HG03460 (cell line): Measurements from ENCODE around the gene RNF151.

Experiments
- ATAC-seq: cut with Tn5 transposase; IDR thresholded peaks from one replicate; pipeline ENCODE4 v1.9.1; 2021; ENCODE audit not compliant: unreplicated experiment

RNF151 gene

DNA sequence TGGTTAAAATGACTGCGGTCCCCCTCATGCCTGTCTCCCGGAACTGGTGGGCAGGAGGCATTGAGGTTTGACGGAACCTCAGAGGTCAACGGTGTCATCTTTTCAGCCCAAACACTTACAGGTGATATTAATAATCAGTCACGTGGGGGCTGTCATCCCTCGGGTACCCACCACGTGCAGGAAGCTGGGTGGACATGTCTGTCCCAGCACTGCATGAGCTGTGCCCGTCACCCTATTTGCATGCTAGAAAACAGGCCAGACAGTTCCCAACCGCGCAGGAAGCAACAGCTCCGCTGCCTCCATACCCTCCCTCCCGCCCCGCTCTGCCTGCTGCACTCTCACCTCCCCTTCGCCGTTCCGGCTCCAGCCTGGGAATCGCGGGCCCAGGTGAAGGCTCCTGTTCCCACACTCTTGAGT, 24.5 kb downstream of the RNF151 start:
- no peak for ATAC-seq

DNA sequence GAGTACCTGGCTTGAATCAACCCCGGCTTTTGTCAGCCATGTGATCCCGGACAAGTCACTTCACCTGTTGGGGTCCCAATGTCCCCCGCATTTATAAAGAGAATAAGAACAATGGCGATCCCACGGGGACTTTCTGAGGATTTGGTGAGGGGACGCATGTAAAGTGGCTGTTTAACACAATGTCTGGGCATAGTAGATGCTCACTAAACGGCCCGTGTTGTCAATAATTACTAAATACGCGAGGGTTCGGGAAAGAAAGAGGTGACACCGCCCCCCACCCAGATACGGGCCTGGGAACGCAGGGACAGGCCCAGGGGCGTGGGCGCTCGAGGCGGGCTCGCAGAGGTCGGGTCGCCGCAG, 24.9 kb downstream of the RNF151 start:
- no peak for ATAC-seq

DNA sequence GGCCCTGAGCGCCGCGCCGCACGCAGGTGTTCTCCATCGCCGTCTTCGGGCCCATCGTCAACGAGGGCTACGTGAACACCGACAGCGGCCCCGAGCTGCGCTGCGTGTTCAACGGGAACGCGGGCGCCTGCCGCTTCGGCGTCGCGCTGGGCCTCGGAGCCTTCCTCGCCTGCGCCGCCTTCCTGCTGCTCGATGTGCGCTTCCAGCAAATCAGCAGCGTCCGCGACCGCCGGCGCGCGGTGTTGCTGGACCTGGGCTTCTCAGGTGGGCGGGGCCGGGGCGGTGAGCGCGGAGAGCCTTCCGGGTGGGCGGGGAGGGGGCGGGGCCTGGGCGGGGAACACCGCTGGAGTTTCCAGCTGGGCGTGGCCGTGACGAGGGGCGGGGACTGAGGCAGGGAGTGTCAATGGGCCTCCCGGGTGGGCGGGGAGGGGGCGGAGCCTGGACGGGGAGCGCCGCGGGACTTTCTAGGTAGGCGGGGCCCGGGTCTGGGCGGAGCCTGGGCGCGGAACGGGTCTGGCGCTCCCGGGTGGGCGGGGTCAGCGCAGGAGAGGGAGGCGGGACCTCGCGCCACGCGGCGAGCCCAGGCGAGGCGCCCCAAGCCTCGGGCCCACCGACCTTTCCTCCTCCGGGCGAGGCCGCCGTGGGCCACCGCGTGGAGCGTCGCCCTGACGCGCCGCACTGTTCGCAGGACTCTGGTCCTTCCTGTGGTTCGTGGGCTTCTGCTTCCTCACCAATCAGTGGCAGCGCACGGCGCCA, 25.5 kb downstream of the RNF151 start:
- ATAC-seq = peak; percentile 39

DNA sequence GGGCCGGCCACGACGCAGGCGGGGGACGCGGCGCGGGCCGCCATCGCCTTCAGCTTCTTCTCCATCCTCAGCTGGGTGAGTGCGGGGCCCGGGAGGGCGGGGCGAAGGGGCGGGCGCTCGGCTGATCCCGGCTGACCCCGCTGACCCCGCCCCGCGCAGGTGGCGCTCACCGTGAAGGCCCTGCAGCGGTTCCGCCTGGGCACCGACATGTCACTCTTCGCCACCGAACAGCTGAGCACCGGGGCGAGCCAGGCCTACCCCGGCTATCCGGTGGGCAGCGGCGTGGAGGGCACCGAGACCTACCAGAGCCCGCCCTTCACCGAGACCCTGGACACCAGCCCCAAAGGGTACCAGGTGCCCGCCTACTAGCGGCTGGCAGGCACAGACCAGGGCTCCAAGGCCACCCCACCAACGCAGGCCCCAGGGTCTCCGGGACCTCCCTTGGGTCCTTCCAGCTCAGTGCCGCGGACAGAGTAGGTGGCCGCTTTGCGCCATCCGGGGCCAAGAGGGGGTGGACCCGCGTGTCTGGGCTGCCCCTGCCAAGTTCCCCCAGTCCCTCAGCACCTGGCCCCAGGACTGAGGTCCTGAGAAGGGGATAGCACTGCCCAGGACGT, 26.2 kb downstream of the RNF151 start:
- no peak for ATAC-seq

DNA sequence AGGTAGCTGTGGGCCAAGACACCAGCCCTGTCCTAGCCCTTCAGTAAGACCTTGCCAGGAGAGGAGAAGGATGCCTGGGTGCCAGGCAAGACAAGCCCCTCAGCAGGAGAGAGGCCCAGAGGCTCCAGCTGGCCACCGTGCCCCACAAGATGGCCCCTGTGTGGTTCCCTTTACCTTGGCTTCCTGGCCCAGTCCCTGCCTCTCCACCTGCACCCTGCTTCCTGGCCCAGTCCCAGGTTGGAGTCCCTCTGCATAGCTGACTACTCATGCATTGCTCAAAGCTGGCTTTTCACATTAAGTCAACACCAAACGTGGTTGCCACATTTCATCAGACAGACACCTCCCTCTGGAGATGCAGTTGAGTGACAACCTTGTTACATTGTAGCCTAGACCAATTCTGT, 27.1 kb downstream of the RNF151 start:
- no peak for ATAC-seq

DNA sequence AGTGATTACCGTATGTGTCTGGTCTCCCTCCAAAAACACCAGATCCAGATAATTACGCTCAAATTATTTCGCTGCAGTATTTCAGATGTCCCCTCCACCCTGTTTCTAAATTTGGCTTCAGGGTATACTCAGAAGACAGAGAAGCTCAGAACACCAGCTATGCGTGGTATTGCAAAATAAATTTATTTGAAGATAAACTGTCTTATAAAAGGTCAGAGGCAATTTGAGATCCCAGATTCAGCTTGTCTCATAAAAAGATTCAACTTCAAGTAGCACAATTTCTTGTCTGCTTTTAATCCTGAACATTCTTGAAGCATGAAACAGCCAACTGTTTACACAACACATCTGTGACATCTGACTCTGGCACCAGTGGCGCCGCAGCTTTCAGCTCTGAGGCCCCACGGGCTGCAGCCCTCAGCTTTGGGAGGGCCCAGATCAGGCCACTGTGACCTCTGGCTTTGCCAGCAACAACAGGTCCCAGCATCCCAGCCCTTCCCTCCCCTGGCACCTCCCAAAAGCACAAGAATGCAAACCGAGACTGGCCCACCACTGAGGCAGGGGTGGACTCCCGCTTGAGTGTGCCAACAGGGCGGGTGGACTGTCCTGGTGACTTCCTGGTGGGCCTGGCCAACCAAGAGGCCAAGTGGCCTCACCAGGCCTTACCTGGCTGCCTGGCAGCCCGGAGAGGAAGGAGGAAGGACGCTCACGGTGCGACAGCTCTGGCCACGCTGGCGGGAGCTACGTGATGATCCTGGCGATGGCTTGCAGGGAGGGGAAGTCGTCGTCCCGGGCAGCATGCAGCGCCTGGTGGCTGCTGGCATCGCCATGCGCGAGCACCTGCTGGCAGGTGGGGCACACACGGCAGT, 31.1 kb downstream of the RNF151 start:
- ATAC-seq = no peak

DNA sequence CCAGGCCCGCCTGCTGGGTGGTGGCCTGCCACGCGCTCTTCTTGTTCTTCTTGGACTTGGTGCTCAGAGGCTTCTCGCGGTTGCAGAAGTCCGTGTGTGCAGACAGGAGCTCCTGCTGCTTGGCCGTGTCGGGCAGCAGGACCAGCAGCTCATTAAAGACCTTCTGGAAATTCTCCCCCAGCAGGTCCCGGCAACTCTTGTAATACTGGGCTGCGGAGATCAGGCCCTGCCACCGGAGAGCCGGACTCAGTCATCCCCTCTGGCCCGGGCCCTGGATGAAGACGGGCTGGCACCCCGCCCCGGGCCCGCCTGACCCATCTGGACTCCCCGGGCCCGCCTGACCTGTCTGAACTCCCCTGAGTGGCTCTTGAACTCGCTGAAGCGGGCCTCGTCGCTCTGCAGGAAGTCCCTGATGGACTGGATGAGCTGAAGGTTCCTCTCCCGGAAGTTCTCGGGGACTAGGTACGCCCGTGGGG, 31.7 kb downstream of the RNF151 start:
- ATAC-seq = no peak

DNA sequence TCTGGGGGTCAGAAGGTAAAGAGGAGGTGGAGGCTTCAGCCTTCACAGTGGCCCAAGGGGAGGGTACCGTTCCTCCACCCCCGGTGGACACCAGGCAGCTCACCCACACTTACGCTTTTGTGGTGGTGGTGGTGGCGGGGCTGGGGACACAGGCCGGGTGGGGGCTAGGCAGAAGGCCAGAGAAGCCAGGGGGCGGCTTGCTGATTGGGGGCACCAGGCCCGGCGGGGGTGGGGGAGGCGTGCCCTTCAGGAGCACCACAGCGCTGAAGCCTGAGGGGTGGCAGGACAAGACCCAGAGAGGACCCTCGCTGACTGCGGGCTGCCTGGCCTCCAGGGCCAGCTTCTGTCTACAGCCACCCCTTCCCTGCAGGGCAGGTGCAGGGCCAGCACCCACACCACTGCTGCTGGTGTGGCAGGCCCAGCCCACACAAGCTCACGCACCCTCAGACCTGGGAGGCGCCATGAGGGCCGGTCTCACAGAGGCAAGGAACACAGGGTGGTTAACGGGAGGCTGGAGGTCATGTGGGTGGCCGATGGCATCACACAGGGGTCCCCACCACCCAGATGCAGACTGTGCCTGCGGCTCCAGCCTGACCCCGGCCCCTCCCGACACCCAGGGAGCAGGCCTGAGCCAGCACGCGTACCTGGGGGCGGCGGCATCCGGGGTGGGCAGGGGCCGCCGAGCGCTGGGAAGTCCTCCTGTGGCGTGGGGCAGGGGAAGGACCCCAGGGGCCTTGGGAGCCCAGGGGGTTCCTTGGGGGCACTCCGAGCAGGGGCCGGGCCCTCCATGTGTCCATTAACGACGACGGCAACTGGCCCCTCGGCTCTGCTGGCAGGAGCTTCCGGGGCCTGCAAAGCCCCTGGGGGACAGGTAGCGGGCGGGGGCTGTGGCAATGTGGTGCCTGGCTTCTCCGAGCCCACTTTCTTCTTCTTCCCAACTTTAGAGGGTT, 32.5 kb downstream of the RNF151 start:
- no peak for ATAC-seq

DNA sequence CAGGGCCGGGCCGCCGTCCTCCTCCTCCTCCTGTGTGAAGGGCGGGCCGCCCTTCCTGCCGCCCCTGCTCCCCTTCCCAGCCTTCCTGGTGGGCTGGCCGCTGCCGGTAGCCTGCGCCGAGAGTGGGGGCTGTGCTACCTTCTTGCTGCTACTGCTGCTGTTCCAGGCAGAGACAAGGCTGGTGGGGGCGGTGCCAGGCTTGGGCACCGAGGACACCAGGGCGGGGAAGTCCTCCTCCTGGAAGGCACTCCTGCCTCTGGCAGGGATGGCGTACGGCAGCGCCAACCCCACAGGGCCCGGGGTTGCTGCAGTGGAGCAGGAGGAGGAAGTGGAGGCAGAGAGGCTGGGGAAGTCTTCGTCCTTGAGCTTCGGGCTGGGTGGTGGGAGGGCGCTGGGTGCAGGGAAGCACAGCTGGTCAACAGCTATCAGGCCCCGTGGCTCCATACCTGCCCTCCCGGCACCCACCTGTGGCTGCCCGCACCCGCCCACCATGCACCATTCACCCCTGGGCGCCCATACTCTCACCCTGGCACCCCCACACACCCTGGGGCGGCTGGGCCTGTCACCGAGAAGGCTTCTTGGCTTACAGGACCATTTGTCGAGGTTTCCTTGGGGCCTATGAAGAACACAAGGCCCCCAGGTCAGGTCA, 33.3 kb downstream of the RNF151 start:
- no peak for ATAC-seq

DNA sequence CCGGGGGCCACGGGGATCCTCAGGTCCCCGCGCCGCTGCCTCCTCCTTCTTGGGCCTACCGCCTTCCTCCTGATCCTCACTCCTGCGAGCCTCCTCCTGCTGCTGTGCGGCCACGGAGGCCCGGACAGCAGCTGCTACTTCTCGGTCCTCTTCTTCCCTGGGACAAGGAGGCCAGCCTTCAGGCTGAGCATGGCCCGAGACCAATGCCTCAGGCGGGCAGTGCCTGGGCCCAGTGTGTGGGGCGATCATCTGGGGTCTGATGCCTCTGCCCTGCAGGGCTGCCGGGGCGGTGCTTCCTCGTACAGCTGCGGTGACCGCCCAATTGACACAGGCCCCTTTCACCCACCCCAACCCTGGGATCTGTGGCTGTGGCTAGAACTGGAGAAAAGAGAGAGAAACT, 34.4 kb downstream of the RNF151 start:
- ATAC-seq = no peak

DNA sequence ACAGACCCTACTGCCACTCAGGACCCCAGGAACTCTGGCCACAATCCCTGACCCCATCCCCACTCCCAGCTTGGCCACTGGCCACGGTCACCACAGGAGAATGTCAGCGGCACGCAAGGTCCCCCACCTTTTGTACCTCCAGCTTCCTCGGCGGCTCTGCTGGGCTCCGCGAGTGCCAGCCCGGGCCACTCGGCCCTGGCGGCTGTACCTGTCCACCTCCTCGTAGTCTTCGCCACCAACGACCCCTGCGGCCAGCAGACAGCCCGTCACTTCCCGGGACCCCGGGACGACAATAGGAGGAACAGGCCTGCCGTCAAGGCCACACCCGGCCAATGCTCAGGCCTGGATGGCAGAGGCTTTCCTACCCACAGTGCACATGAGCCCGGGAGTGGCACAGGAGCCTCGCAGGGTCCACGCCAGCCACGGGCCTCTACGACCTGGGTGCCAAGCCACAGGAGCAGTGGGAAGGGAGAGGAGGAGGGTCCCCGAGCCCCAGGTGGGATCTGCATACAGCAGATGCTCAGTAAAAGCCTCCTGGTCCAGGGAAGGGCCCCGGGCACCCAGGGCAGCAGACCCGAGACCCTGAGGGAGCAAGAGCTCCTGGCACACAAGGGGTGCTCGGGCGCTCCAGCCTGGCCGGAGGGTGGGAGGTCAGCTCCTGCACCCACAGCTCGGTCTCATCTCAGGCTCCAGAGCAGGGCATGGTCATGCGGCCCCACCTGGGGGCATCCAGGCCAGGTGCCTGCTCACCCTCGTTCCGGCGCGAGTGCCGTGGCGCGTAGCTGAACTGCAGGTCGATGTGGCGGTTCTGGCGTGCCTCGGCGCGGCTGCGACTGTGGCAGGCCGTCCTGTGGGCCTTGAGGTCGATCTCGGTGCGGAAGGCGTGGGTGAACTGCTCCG, 35.0 kb downstream of the RNF151 start:
- no peak for ATAC-seq

DNA sequence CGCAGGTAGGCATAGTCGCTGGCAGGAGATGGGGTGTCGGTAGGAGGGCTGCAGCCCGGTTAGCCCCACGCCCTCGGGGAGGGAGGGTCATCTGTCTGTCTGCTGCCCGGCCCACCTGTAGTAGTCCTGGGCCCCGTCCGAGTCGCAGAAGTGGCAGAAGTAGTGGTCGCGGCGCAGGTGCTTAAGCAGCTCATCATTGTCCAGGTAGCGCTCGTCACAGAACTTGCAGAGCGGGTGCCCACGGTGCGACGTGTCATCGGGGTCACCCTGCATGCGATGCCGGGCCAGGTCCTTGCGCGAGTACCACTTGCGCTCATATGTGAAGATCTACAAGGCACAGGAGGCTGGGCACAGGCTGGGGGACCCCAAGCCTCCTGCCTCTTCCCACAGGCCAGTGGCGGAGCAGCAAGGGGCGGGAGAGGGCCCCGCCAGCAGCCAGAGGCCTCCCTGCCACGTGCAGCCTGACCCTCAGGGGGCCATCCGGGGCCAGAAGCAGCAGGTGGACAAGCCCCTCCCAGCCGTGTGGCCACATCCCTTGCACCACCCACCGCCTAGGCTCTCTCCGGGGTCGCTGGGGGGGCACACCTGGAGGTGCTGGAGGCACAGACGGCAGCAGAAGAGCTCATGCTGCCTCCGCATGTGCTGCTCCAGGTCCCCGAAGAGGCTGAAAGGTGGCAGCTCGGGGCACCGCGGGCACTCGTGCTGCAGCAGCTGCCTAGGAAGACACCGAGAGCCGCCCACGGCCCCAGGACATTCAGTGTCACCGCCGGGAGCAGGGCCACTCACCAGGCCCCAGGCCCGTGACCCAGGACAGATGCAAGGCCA, 36.0 kb downstream of the RNF151 start:
- ATAC-seq = no peak

DNA sequence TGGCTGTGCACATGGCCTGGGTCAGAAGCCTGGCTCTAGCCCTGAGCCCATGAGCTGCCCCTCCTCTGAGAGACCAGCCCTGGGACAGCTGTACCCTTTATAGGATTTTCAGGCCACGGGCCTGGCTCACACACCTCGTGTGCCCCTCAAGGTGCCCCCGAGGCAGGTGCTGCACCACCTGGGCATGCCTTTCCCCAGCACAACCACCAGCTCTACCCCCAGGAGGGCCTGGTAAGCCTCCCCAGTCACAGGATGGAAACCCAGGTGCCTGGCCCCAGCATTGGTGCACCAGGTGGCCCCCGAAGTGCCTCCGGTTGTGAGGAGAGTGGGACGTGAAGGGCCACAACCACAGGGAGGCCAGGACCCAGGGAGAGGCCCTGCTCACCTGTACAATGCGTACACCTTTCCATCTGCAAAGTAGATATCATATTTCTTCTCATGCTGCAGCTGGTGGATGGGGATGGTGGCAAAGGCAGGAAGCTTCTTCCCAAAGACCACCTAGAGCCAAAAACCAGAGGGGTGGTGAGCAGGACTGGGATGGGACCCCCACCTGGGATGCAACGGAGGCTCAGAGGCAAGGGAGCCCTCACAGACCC, 36.7 kb downstream of the RNF151 start:
- ATAC-seq = no peak

DNA sequence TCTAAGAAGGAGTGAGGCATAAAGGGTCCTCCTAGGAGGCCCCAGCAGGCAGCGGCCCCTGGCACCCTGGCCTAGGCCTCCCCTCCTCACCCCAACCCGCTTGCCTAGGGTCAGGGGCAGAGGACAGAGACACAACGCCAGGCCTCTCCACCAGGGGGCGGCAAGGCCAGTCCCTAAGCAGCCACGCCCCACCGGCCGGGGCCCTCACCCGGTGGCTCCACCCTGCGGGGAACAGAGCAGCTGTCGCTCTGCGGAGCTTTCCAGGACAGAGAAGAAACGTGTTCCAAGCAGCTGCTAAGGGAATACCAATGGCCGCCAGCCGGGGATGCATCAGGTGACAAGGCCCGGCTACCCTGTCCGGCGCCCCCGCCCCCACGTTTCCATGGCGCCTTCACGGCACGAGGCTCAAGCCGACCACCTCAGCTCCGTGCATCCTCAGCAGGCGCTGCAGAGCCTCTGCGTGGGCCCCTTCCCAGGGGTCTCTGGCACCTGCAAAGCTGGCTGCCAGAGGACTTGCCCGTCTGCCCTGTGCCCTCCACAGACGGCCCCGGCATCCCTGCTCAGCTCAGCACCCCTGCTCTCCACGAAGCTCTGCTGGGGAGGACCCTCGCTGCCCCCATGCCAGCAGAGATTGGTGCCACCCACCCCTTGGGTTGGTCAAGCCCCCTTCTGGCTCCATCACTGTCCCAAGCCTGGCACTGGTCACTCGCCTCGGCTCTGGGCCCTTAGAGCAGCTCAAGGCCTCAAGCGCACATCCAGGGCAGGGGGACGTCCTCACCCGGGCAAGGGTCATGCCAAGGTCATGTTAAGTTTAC, 37.4 kb downstream of the RNF151 start:
- ATAC-seq = peak; percentile 56

DNA sequence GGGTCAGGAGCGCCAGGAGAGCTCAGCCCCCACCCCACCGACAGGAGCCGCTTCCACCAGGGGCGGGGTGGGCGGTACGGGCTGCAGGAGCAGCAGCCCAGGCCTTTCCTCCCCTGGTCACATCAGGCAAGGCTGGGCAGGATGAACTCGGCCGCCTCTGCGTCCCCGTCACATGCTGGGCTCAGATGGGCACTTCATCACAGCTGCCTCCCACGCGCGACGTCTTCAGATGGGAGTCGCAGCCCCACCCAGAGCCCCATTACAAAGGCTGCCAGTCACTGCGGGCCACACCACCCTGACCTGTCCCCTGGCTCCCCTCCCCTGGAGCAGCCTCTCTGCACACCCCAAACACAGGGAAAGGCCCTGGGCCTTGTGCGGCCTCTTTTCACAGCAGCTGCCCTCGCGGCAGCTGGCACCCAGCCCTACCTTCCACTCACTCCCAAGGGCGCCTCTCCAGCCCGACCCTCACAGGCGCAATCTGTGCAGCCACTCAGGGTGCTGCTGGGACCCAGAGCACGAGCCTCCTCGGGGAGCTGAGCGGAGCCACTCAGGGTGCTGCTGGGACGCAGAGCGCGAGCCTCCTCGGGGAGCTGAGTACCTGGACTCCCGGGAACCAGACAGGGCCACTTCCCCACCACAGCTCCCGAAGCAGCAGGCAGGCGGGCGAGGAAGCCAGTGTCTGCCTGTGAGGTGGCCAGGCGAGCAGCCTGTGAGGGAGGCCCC, 38.3 kb downstream of the RNF151 start:
- no peak for ATAC-seq

DNA sequence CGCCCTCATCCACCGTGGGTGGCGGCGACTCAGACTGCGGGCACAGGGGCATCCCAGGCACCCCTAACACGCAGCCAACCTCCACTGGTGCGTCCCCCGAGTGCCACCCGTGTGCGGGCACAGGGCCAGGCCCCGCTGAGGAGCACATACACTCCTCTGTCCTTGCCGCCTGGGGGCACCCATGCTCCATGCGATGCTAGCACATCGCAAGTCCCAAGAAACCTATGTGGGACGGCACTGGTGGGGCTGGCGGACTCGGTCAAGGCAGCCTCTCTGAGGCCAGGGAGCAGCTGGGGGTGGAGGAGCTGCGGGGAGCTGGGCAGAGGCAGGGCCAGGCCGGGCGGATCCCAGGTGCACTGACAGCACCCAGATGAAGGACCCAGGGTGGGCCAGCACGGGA, 39.0 kb downstream of the RNF151 start:
- ATAC-seq = no peak
